DOHH2 (cell line): ENCODE results near the gene PMEL.

Experiments used
- H3F3A ChIP-seq: fragments of 200-600 bp; sonication (generic), shearing (Covaris generic); 2 replicates; pipeline ENCODE4 v1.6.0; 2016; ENCODE audit warnings: antibody characterized with exemption, mild to moderate bottlenecking; ENCODE audit not compliant: control insufficient read depth, insufficient read depth
- H3K27ac ChIP-seq: fragments of 200-600 bp; sonication (generic); 2 replicates; pipeline ENCODE4 v1.5.1; 2014; ENCODE audit warnings: low read depth, mild to moderate bottlenecking, low read length, moderate library complexity
- H3K27me3 ChIP-seq: fragments of 200-600 bp; sonication (generic); 2 replicates; pipeline ENCODE4 v1.6.1; 2014; ENCODE audit warnings: mild to moderate bottlenecking, low read length, mixed read lengths; ENCODE audit not compliant: control insufficient read depth
- H3K36me3 ChIP-seq: fragments of 200-600 bp; sonication (generic); 2 replicates; pipeline ENCODE4 v1.6.1; 2014; ENCODE audit warnings: mild to moderate bottlenecking, low read length, moderate library complexity, mixed read lengths; ENCODE audit not compliant: control insufficient read depth
- H3K4me1 ChIP-seq: fragments of 200-600 bp; sonication (generic); 2 replicates; pipeline ENCODE4 v1.6.1; 2014; ENCODE audit warnings: mild to moderate bottlenecking, low read length, mixed read lengths; ENCODE audit not compliant: control insufficient read depth
- H3K4me2 ChIP-seq: fragments of 200-600 bp; sonication (generic); 2 replicates; pipeline ENCODE4 v1.6.0; 2014; ENCODE audit warnings: mild to moderate bottlenecking, low read length, moderate library complexity
- H3K4me3 ChIP-seq: fragments of 200-600 bp; sonication (generic); 2 replicates; pipeline ENCODE4 v1.5.1; 2014; ENCODE audit warnings: mild to moderate bottlenecking, low read length, mixed read lengths
- H3K79me2 ChIP-seq: fragments of 200-600 bp; sonication (generic); 2 replicates; pipeline ENCODE4 v1.6.1; 2014; ENCODE audit warnings: mild to moderate bottlenecking, low read length, mixed read lengths; ENCODE audit not compliant: control insufficient read depth
- H3K9me2 ChIP-seq: fragments of 200-600 bp; sonication (generic); replicated peaks from 2 replicates; pipeline ENCODE4 v1.6.1; 2014; ENCODE audit warnings: mild to moderate bottlenecking, low read length, mixed read lengths; ENCODE audit not compliant: control insufficient read depth
- H3K9me3 ChIP-seq: fragments of 200-600 bp; sonication (generic); 2 replicates; pipeline ENCODE4 v1.6.1; 2014; ENCODE audit warnings: antibody characterized with exemption, low read length, mixed read lengths; ENCODE audit not compliant: control insufficient read depth, insufficient read depth
- H4K20me1 ChIP-seq: fragments of 200-600 bp; sonication (generic); 2 replicates; pipeline ENCODE4 v1.6.0; 2014; ENCODE audit warnings: low read depth, mild to moderate bottlenecking, antibody characterized with exemption, low read length, moderate library complexity; ENCODE audit not compliant: control insufficient read depth, insufficient read depth
- EZH2phosphoT487 ChIP-seq: fragments of 200-600 bp; sonication (generic); IDR thresholded peaks from 2 replicates; pipeline ENCODE4 v1.6.1; 2017; ENCODE audit warnings: borderline replicate concordance, mild to moderate bottlenecking, antibody characterized with exemption, low read length, moderate library complexity, mixed read lengths
- TF ChIP-seq, protein P1 (sequence below): fragments of 200-600 bp; sonication (generic); IDR thresholded peaks from one replicate; pipeline ENCODE4 v1.5.1; 2014; ENCODE audit warnings: antibody characterized with exemption, mild to moderate bottlenecking, low read depth, low read length; ENCODE audit not compliant: poor library complexity, severe bottlenecking

Gene PMEL

DNA sequence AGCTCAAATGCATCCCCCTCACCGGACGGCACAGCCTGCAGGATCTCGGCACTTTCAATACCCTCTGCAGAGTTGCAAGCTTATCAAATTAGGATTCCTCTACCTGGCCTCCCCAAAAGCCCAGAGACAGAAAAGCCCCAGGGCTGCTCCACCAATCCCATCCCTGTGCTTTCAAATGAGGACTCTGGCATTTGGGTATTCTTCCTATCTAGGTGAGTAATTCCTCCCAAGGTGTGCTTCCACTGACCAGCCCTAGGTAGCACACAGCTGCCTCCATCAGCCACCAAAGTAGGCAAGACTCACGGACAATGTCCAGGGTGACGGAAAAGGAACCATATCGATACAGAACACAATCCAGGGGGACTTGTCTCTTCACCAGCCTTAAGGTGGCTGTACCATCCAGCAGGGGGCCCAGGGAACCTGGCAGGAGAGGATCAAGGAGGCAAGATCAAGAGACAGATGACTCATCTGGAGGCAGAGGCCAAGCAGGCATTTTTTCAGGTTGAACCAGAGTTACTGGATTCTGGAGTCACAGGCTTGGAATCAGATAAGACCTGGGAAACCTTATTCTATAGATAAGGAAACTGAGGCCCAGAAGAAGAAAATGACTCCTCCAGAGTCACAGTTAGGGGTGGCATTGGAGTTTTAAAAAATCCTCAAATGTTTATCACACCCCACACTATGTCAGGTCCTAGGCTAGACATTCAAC, 9.9 kb downstream of the PMEL start:
- H3K9me3 ChIP-seq, result no peaks in the 10 kb centered on the region
- no peaks in the 10 kb centered on the region for H3K9me2 ChIP-seq
- H3F3A ChIP-seq, result 0 out of 2 replicates have a peak, but pooled peaks cover 7% of the 10 kb centered on the region
- no peaks in the 10 kb centered on the region for H3K27me3 ChIP-seq
- no peak overlapping the region for H3K27ac ChIP-seq
- TF ChIP-seq EZH2phosphoT487, result no peak
- TF ChIP-seq, protein P1, sequence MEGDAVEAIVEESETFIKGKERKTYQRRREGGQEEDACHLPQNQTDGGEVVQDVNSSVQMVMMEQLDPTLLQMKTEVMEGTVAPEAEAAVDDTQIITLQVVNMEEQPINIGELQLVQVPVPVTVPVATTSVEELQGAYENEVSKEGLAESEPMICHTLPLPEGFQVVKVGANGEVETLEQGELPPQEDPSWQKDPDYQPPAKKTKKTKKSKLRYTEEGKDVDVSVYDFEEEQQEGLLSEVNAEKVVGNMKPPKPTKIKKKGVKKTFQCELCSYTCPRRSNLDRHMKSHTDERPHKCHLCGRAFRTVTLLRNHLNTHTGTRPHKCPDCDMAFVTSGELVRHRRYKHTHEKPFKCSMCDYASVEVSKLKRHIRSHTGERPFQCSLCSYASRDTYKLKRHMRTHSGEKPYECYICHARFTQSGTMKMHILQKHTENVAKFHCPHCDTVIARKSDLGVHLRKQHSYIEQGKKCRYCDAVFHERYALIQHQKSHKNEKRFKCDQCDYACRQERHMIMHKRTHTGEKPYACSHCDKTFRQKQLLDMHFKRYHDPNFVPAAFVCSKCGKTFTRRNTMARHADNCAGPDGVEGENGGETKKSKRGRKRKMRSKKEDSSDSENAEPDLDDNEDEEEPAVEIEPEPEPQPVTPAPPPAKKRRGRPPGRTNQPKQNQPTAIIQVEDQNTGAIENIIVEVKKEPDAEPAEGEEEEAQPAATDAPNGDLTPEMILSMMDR, result peak; percentile 49
- H3K4me2 ChIP-seq, result no peak overlapping the region
- no peaks in the 10 kb centered on the region for H4K20me1 ChIP-seq
- peaks cover 30% of the 10 kb centered on the region for H3K36me3 ChIP-seq
- H3K79me2 ChIP-seq, result no peaks in the 10 kb centered on the region
- H3K4me3 ChIP-seq, result no peak overlapping the region
- H3K4me1 ChIP-seq, result no peaks in the 10 kb centered on the region

DNA sequence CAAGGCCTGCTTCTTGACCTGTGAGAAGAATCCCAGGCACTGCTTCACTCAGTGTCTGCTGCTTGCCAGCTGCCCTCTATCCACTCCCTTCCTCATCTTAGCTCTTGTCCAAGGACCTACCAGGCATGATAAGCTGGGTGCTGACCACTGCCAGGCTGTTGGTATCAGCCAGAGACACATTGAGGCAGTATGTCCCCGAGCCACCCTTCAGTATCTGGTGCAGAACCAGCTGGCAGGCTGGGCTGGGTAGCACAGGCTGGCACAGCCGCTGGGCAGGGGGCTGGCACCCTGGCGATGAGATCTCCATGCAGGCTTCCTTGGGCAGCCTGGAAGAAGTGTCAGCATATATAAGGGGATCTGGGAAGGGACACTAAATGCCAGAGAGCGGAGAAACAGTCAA, 10.5 kb downstream of the PMEL start:
- no peaks in the 10 kb centered on the region for H3K9me3 ChIP-seq
- no peak overlapping the region for H3K4me2 ChIP-seq
- H3K27me3 ChIP-seq, result no peaks in the 10 kb centered on the region
- no peaks in the 10 kb centered on the region for H3K79me2 ChIP-seq
- H3K4me3 ChIP-seq, result no peak overlapping the region
- H4K20me1 ChIP-seq, result no peaks in the 10 kb centered on the region
- TF ChIP-seq, protein P1, result no peak
- no peak for TF ChIP-seq EZH2phosphoT487
- peaks cover 30% of the 10 kb centered on the region for H3K36me3 ChIP-seq
- no peak overlapping the region for H3K27ac ChIP-seq
- no peaks in the 10 kb centered on the region for H3K9me2 ChIP-seq
- 0 out of 2 replicates have a peak, but pooled peaks cover 7% of the 10 kb centered on the region for H3F3A ChIP-seq
- H3K4me1 ChIP-seq, result no peaks in the 10 kb centered on the region

DNA sequence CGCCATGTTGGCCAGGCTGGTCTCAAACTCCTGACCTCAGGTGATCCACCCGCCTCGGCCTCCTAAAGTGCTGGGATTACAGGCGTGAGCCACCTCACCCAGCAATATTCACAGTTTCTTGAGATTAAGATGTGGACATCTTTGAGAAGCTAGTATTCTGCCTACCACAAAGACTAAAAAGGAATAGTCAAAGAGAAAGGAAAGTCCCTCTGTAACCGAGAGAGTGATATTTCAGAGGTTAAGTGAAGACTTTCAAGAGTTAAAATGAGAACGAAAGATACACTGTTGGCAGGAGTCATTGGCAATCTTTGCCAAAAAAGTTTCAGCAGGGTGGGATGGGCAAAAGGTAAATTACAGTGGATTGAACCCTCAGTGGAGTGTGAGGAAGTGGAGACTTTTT, 19.3 kb downstream of the PMEL start:
- Histone ChIP-seq H3K27me3 (no peaks in the 10 kb centered on the region), H3K4me2 (no peak overlapping the region), H3K4me3 (no peak overlapping the region), H3K79me2 (no peaks in the 10 kb centered on the region), H3K27ac (no peak overlapping the region), H3K4me1 (no peaks in the 10 kb centered on the region), H3K9me3 (no peaks in the 10 kb centered on the region), H3F3A (no peaks in the 10 kb centered on the region), H3K36me3 (peaks cover 51% of the 10 kb centered on the region), H4K20me1 (no peaks in the 10 kb centered on the region), H3K9me2 (no peaks in the 10 kb centered on the region)
- TF ChIP-seq, protein P1, result no peak
- no peak for TF ChIP-seq EZH2phosphoT487
